Measurements from ENCODE around the gene TMEM129. TPM values are rescaled to one million over a fixed set of nuclear protein-coding genes. Genes with fewer than 3 reads are reported as not detected.

TMEM129 gene, protein sequence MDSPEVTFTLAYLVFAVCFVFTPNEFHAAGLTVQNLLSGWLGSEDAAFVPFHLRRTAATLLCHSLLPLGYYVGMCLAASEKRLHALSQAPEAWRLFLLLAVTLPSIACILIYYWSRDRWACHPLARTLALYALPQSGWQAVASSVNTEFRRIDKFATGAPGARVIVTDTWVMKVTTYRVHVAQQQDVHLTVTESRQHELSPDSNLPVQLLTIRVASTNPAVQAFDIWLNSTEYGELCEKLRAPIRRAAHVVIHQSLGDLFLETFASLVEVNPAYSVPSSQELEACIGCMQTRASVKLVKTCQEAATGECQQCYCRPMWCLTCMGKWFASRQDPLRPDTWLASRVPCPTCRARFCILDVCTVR
- 10 to 100 TPM; 23.7 to 31.8 (median 30.3) TPM for polyA plus RNA-seq

DNA sequence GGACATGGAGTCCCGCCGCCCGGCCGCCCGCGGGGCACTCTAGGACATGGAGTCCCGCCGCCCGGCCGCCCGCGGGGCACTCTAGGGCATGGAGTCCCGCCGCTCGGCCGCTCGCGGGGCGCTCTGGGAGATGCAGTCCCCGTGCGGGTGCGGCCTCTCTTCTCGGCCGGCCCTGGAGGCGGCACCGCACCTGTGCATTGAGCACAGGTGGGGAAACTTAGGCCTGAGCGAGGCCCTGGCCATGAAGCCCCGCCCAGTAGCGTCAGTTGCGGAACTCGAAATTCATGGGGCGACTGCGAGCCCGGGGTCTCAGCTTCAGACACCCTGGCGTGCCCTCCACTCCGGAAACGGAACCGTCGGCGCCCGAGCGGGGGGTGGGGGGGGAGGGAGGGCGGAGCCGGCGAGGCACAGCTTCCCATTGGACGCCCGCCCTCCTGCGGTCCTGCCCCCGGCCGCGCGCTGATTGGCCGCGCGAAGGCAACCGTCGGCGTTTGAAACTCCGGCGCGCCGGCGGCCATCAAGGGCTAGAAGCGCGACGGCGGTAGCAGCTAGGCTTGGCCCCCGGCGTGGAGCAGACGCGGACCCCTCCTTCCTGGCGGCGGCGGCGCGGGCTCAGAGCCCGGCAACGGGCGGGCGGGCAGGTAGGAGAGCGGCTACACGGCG lies at the start of gene TMEM129, which contains the start of gene TACC3:
TSS of gene TMEM129 (minus strand) at position 321 of the 663 bp plus-strand sequence. CDS start 486 bp downstream, outside the sequence.
TSS of gene TACC3 (plus strand) at position 519 of the 663 bp plus-strand sequence. CDS start 1,901 bp downstream, outside the sequence.
- H3K27ac ChIP-seq (ENCODE audit: low read depth, low read length) = peak within 1 kb of the TSS; percentile 19
- WGBS, 3 donors = 0% methylated on average over 43 to 74 of the region's 83 CpGs

DNA sequence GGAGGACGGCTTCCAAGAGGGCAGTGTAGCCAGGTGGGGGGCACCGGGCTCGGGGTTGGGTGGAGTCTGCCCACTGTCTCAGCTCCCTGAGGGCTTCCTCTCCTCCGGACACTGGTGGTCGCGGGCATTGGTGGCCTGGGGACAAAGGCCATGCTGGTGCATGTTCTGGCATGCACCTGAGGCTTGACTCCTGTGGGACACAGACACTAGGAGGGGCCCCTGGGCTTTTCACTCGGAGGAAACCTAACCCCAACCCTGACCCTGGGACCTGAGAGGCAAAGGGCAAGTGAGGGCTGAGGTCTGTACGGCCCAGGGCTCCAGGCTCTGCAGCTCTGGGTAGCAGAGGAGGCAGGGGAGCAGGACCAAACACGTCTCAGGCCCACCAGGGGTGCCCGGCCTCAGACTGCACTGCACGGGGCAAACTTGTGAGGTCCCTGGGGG lies 49.7 kb upstream of the TMEM129 start:
- H3K27ac ChIP-seq (ENCODE audit: low read depth, low read length) = no peak overlapping the region
- WGBS, 3 donors = 75 to 82% (median 79%) methylated on average over 10 to 11 of the region's 11 CpGs

DNA sequence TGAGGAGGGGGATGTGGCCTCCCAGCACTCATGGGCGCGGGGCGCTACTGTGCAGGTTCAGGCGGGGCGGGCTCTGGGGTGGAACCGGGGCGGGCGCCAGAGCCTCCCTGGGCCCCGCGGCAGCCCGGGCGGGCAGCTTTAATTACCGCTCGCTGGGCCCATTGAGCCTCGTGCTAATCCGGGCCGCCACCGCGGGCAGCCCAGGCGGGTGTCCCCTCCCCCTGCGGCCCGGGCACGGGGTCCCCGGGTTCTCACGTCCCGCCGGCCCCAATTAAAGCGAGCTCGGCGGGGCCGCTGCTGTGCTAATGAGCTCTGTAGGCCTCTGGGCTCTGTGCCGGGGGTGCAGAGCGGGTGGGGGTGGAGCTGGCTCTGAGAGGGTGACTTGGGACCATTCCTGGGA lies 49.1 kb upstream of the TMEM129 start:
- no peak overlapping the region for H3K27ac ChIP-seq (ENCODE audit: low read depth, low read length)
- 61 to 65% (median 65%) methylated on average over 22 to 33 of the region's 33 CpGs for WGBS, 3 donors

DNA sequence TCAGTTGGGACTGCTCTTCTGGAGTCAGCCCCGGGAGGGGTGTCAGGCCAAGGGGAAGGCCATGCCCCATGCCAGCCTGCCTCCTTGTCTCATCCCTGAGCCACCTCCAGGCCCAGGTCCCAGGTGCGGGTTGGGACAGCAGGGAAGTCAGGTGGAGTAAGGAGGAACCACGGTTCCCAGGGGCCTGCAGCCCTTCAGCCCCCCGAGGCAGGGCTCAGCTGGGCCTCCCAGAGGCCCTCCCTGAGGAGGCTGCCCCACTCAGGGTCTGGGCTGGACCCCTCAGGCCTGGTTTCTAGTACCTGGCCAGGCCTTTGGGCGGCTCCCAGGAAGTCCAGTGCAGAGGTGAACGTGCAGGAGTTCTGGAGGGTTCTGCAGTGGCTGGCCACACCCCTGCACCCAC lies 48.6 kb upstream of the TMEM129 start:
- H3K27ac ChIP-seq (ENCODE audit: low read depth, low read length) = no peak overlapping the region
- WGBS, 3 donors = 68 to 87% (median 83%) methylated on average over 5 to 6 of the region's 6 CpGs

DNA sequence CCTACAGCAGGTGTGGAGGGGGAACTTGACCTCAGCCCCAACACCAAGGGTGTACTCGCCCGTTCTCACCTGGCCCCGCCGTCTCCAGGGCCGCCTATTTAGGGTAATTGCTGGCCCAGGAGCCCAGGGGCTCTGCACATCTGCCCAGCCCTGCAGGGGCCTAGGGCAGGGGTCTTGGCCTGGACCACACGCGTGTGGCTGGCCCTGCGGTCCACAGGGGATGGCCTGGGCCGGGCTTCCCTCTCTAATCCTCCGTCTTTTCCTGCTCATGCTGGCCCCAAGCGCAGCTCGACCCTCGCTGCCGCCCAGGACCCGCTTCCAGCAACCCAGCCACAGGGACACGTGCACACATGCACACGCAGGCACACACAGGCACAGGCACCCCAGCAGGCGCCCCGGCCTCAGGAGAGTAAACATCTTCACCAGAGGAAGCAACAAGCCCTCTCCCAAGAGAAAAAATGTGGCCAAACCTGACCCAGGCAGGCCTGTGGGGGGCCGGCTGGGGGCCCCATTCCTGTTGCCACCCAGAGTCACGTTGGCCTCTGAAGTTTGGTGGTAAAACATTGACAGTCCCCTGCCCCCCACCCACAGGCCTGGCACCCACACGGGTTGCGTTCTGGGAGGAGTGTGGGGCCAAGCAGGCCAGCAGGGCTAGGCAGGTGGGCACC lies 47.4 kb upstream of the TMEM129 start:
- H3K27ac ChIP-seq (ENCODE audit: low read depth, low read length) = no peak overlapping the region

DNA sequence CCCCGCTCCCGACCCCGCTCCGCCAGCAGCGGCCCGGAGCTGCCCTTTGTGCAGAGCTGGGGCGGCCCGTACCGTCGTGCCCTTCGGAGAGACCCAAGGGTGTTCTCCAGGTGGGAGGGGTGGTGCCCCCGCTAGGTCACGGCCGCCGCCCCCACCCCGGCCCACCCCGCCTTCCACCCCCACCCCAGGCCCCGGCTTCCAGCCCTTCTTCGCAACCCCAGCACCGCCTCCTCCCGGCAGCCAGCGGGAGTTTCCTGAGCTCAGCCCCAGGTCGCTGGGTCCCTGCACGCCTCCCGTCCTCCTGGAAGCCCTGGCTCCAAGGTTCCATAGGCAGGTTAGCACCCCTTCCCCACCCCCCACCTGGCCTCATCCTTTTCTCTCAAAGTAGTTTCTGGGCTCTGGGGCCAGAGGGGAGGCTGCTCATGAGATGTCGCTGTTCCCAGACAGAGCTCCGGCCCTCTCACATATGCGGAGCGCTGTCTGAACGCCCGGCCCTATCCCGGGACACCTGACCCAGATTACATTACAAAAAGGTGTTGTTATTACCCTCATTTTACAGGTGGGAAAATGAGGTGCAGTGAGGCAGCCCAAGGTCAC lies 46.7 kb upstream of the TMEM129 start:
- WGBS, 3 donors = 22 to 66% (median 28%) methylated on average over 9 to 30 of the region's 32 CpGs
- H3K27ac ChIP-seq (ENCODE audit: low read depth, low read length) = no peak overlapping the region

More for the DNA sequence above, 47.4 kb upstream of the TMEM129 start:
- 71 to 75% (median 72%) methylated on average over 18 to 23 of the region's 23 CpGs for whole genome bisulfite sequencing, 3 donors

DNA sequence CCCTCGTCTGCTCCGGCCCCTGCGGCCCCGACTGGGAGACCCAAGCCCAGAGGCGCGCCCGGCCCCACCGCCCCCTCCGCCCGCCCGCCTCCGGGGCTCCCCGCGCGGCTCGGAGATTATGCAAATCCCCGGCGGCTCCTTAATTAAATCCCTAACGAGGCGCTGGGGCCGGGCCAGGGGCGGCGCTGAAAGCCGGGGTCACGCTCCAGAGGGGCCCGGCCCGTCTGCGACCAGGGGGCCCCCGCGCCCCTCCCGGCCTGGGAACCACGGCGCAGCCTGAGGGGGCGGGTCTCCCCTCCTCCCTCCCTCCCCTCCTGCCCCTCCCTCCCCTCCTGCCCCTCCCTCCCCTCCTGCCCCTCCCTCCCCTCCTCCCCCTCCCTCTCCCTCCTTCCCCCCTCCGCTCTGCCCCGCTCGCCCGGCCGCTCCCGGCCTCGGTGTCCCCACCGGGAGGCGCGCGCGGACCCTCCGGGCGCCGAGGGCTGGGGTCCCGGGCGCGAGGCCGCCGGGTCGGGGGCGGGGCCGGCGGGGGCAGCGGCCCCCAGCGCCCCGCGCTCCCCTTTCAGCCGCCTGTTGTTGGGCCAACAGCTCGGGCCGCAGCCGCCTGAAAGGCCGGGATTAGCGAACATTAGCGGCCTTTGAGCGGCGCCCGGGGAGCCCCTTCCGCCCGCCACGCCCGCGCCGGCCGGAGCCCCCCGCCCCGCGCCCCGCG lies 46.1 kb upstream of the TMEM129 start:
- no peak overlapping the region for H3K27ac ChIP-seq (ENCODE audit: low read depth, low read length)
- WGBS, 3 donors = 2 to 3% (median 3%) methylated on average over 25 to 79 of the region's 84 CpGs

DNA sequence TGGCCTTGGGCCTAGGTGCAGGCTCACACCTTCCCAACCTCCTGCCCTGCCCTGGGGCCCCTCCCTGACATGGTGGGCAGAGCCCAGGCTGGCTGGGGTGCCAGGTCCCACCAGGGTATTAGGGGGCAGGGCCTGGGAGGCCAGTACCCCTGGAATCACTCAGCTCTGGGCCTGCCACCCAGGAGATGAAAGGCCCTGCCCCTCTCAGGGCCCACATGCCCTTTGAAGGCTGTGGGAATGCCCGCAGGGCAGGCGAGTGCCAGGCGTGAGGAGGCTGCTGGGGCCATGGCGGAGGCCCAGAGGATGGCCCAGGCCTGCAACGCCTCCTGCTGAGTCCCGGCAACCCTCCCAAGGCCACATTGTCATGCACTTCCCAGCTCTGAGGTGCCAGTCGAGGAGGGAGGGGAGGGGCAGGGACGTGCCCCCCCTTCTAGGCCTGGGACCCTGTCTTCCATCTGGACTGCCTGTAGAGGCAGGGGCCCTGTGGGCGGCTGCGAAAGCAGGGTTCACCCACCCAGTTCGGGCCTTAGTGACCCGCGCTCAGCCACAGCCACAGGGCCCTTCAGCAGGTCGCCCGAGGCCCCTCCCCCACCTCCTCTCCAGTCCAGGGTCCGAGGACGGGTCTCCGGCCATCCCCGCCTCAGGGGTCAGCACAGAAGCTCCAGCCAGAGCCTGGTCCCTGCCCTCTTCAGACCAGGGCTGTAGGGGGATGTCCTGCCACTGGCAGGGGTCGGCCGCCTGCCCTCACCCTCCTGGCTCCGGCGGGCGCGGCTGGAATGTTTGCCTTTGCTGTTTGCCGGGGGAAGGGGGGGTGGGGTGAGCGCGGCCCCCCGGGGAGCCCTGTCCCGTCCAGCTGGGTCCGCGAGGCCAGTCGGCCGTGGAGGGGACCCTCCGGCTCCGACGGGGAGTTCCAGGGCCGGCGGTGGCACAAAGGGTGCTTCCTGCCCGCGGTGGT lies 45.3 kb upstream of the TMEM129 start:
- no peak overlapping the region for H3K27ac ChIP-seq (ENCODE audit: low read depth, low read length)
- 33 to 51% (median 49%) methylated on average over 39 to 41 of the region's 41 CpGs for whole genome bisulfite sequencing, 3 donors

DNA sequence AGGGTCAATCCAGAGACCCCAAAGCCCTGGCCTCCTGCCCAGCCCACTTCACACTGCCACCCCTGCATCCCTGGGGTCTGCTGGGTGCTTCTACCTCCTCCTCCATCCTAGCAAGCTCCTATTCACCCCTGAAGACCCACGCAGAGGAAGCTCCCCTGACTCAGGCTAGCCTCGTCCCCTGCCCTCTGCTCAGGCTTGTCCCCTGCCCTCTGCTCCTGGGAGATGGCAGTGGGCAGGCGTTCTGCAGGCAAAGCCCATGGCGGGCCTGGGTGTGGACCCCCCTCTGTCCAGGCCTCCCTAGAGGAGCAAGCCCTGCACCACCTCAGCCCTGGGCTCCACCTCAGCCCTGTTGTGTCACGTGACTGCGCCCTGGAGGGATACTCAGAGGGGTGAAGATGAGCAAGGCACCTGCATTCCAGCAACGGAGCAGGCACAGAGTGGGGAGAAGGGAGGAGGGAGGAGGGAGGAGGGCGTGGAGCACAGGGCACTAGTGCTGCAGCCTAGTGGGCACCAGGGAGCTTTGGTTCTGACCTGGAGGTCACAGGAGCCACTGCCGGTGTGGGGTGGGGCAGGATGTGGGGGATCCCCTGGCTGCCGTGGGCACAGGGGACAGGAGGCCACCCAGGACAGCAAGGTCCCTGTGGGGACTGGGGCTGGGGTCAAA lies 44.4 kb upstream of the TMEM129 start:
- H3K27ac ChIP-seq (ENCODE audit: low read depth, low read length) = no peak overlapping the region
- 76 to 83% (median 80%) methylated on average over 9 to 10 of the region's 10 CpGs for WGBS, 3 donors

DNA sequence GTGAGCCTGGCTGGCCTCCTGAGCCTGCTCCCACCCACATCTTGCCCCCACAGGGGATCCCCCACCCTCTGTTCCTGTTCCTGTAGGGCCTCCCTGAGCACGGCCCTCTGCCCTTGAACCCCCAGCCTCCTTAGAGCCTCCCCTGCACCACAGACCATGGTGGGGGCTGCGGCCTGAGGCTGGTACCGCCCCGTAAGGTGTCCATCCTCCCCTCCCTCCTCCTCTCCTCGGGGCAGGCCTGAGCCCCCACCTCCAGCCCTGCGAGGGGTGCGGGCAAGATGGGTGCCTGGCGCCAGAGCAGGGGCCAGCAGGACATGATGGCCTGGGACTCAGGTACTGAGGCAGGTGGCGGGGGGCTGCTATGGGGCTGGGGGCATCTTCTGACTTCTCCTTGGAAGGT lies 43.5 kb upstream of the TMEM129 start:
- H3K27ac ChIP-seq (ENCODE audit: low read depth, low read length) = no peak overlapping the region
- WGBS, 3 donors = 91 to 93% (median 92%) methylated on average over 8 to 9 of the region's 9 CpGs

DNA sequence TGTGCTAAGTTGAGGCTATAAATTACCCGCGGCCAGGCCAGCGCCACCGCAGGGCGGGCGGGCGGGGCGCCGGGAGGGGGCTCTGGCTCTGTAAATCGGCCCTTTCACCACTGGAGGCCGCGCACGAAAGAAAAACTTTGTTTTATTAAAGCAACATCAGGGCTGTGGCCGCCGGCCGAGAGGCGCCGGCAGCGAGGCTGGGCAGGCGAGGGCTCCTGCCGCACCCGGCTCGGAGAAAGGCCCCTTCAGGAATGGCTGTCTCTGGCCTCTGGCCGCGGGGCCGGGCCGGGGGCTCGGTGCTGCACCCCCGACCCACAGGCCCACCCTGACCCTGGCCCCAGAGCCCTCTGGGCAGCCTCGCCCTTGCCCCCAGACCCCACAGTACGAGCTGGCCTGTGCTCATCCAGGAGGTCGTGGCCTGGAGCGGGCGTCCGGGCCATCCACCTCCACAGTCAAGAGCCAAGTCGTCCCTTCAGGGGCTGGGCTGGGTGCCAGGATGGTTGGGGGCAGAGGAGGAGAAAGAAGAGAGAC lies 42.5 kb upstream of the TMEM129 start:
- no peak overlapping the region for H3K27ac ChIP-seq (ENCODE audit: low read depth, low read length)
- WGBS, 3 donors = 14 to 20% (median 15%) methylated on average over 34 to 36 of the region's 36 CpGs

DNA sequence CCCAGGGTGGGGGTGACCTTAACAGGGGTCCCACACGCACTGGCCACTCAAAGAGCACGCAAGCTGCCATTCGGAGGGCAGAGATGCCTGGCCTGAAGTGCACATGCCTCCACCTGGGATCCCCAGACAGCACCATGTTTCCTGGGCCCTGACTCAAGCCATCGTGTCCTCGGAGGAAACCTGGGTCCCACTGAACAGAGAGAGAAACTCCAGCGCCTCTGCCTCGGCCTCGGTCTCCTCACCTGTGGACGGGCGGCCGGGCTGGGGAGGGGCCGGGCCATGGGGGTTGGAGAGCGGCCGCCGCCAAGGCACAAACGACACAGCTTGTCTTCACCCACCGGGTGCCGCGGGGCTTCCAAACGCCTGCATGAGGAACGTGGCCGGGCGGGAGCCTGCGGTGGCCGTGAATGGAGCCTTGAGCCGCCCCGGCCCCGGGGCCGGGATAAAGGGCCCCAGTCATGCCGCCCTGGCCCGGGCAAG lies 42.0 kb upstream of the TMEM129 start:
- H3K27ac ChIP-seq (ENCODE audit: low read depth, low read length) = no peak overlapping the region
- WGBS, 3 donors = 24 to 44% (median 33%) methylated on average over 28 to 31 of the region's 31 CpGs

DNA sequence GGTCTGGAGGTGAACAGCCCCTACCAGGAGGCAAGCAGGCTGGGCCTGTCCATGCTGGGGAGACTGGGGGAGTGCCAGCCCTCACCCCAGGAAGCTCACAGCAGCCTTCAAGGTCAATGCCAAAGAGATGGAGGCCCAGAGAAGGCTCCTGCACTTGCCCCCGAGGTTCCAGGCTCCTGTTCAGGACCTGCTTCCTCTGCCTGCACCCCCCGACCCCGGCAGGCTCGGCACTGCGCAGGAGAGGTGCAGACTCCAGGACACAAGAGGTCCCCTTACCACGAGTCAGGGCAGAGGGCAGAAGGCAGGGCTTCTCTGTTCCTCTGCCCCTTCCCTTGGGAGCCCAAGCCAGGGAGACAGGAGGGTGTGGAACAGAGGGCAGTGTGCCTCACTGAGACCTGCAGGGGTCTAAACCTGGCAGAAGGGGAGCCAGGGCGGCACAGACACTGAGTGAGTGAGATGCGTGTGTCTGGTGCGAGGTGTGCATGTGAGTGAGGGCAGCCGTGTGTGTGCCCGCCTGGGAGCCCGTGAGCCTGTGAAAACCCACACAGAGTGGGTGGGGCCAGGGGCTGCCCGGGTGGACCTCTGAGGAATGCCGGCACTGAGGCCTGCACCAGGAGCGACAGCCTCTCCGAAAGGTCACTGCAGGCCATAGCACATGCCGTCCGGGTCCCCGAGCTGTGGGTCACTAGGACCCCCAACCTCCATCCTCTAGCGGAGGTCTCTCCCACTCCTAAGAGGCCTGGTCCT lies 41.3 kb upstream of the TMEM129 start:
- no peak overlapping the region for H3K27ac ChIP-seq (ENCODE audit: low read depth, low read length)
- 84 to 85% (median 84%) methylated on average over 20 of the region's 20 CpGs for WGBS, 3 donors

DNA sequence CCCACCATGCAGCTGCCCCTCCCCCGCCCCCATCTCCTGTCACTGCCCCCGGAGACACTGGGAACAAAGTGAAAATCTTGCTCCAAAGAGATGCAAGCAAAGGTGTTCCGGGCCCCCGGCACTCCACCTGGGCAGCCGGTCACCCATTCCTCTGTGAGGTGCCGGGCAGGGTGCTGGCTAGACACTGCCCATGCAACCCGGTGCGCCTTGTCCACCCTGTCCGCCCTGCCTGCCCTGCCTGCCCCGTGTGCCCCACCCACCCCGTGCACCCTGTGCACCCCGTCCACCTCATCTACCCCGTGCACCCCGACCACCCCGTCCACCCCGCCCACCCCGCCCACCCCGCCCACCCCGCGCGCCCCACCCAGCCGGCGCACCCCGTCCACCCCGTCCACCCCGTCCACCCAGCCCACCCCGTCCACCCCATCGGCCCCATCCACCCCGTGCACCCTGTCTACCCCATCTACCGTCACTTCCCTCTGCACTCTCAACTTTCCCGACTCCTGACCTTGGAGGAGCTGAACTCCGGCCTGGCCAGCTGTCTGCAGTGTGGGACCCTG lies 40.1 kb upstream of the TMEM129 start:
- H3K27ac ChIP-seq (ENCODE audit: low read depth, low read length) = no peak overlapping the region
- WGBS, 3 donors = 66 to 72% (median 72%) methylated on average over 20 to 32 of the region's 32 CpGs

DNA sequence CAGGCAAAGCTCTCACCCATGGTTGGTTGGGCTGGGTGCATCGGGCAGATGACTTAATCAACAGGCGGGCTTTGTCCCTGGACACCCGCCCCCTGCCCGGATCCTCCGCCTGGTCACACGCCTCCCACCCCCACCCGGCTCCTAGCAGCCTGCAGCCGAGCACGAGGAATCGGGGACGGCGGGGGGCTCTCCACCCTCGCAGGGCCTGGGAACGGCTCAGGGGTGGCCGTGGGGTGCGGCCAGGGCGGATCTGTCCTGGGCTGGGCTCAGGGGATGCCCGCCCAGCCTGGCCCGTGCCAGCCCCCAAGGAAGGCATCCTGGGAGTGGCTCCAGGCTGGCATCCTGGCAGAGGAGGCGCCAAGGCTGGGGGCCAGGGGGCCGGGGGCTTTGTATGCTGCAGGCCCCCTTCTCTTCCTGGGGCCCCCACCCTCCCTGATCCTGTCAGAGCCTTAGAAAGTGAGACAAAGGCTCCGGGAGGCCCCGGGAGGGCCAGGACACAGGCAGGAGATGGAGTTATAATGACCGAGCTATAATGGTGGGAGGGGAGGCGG lies 39.5 kb upstream of the TMEM129 start:
- no peak overlapping the region for H3K27ac ChIP-seq (ENCODE audit: low read depth, low read length)
- WGBS, 3 donors = 58 to 64% (median 60%) methylated on average over 23 to 25 of the region's 25 CpGs

All from adipose tissue (tissue), 3 donors.